Liver (tissue), 3 donors: ENCODE measurements around the gene HS6ST3.

Source experiments
- FOXA2 ChIP-seq: IDR thresholded peaks from 2 replicates; pipeline ENCODE4 v1.6.1; 2016; ENCODE audit warnings: antibody characterized with exemption
- GABPA ChIP-seq, 2 donors: IDR thresholded peaks in 1 of 2; conservative IDR thresholded peaks in 1 of 2; 2 replicates each; pipeline ENCODE4 v1.6.1; 2016; ENCODE audit warnings: antibody characterized with exemption in 2 of 2, mild to moderate bottlenecking in 1 of 2, moderate library complexity in 1 of 2
- JUND ChIP-seq, 2 donors: IDR thresholded peaks; 2 replicates each; pipeline ENCODE4 v1.6.1; 2016; ENCODE audit warnings: antibody characterized with exemption in 2 of 2
- YY1 ChIP-seq: IDR thresholded peaks from 2 replicates; pipeline ENCODE4 v1.6.1; 2016; ENCODE audit warnings: antibody characterized with exemption, mild to moderate bottlenecking
- TF ChIP-seq, protein P1 (sequence below): fragments of 150-350 bp; IDR thresholded peaks from 2 replicates; pipeline ENCODE4 v1.5.1; 2017; ENCODE audit warnings: improper control_type of control experiment, low read depth, low read length; ENCODE audit not compliant: missing input control
- TF ChIP-seq, protein P2 (sequence below): IDR thresholded peaks from 2 replicates; pipeline ENCODE4 v1.6.1; 2016; ENCODE audit warnings: antibody characterized with exemption
- TF ChIP-seq, protein P3 (sequence below): IDR thresholded peaks from 2 replicates; pipeline ENCODE4 v1.6.1; 2016; ENCODE audit warnings: antibody characterized with exemption
- donor health status: healthy.
- donor health status: healthy.

DNA sequence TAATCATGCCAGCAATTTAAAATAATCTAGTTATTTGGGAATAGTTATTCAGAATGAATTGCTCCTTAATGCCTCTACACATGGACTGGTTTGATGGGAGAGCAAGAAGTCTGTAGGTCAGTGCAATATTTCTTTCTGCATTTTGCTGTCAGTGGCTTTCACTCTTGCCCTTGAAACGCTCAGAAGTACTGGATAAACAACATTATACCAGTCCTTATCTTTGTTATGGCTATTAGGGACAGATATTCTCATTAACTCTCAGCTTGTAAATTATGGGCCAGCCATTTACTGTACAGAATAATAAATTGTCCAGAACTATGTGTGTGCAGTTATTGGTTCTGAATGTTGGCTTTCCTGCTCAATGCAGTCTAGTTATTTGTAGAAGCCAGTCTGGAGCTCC, 680.0 kb downstream of the HS6ST3 start:
- TF ChIP-seq, protein P1, sequence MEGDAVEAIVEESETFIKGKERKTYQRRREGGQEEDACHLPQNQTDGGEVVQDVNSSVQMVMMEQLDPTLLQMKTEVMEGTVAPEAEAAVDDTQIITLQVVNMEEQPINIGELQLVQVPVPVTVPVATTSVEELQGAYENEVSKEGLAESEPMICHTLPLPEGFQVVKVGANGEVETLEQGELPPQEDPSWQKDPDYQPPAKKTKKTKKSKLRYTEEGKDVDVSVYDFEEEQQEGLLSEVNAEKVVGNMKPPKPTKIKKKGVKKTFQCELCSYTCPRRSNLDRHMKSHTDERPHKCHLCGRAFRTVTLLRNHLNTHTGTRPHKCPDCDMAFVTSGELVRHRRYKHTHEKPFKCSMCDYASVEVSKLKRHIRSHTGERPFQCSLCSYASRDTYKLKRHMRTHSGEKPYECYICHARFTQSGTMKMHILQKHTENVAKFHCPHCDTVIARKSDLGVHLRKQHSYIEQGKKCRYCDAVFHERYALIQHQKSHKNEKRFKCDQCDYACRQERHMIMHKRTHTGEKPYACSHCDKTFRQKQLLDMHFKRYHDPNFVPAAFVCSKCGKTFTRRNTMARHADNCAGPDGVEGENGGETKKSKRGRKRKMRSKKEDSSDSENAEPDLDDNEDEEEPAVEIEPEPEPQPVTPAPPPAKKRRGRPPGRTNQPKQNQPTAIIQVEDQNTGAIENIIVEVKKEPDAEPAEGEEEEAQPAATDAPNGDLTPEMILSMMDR: no peak
- TF ChIP-seq, protein P2, sequence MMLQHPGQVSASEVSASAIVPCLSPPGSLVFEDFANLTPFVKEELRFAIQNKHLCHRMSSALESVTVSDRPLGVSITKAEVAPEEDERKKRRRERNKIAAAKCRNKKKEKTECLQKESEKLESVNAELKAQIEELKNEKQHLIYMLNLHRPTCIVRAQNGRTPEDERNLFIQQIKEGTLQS: no peak
- no peak for TF ChIP-seq YY1
- TF ChIP-seq, protein P3, sequence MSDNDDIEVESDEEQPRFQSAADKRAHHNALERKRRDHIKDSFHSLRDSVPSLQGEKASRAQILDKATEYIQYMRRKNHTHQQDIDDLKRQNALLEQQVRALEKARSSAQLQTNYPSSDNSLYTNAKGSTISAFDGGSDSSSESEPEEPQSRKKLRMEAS: no peak
- TF ChIP-seq JUND (IDR thresholded peaks at IDR 0.05): no peak
- TF ChIP-seq FOXA2: no peak
- no peak for TF ChIP-seq GABPA (IDR thresholded peaks at IDR 0.05 in 1 of 2, conservative IDR thresholded peaks at IDR 0.05 in 1 of 2)
